Peyer's patch (tissue), 4 donors: ENCODE measurements around the gene TM2D3. TPM values are rescaled to one million over a fixed set of nuclear protein-coding genes. Genes with fewer than 3 reads are reported as not detected.

Source experiments
- DNase-seq, 3 donors: peaks; one replicate each; pipeline ENCODE4 v3.0.0-alpha.2; 2017 to 2019
- H3K27ac ChIP-seq, 4 donors: fragments of 200-600 bp; sonication (generic); one replicate each; pipeline ENCODE4 v1.5.1; 2016 to 2019
- H3K27me3 ChIP-seq, 2 donors: fragments of 200-600 bp; sonication (generic); one replicate each; pipeline ENCODE4 v1.5.1; 2019
- H3K36me3 ChIP-seq, 3 donors: fragments of 200-600 bp; sonication (generic); one replicate each; pipeline ENCODE4 v1.5.1; 2016 to 2019
- H3K4me1 ChIP-seq, 4 donors: fragments of 200-600 bp; sonication (generic); one replicate each; pipeline ENCODE4 v1.5.1; 2016 to 2019
- H3K4me3 ChIP-seq, 4 donors: fragments of 200-600 bp; sonication (generic); 1 replicate in 3 of 4; 2 replicates in 1 of 4; pipeline ENCODE4 v1.5.1; 2016 to 2019; ENCODE audit warnings: mild to moderate bottlenecking in 1 of 4
- H3K9me3 ChIP-seq, 4 donors: fragments of 200-600 bp; sonication (generic); one replicate each; pipeline ENCODE4 v1.5.1; 2016 to 2019; ENCODE audit warnings: mild to moderate bottlenecking in 1 of 4
- POLR2A ChIP-seq, 2 donors: fragments of 450-650 bp; IDR thresholded peaks; one replicate each; pipeline ENCODE4 v1.5.1; 2017; ENCODE audit warnings: antibody characterized with exemption in 2 of 2, mild to moderate bottlenecking in 2 of 2, moderate library complexity in 2 of 2
- small RNA-seq, 2 donors: library from RNA; depleted of rRNA; stranded (forward); fragments of <200 nt; gene quantifications; one replicate each; pipeline ENCODE3, GENCODE V24; 2016
- total RNA-seq, 4 donors: library from RNA; depleted of rRNA; stranded (reverse); fragments of >200 nt; gene quantifications; one replicate each; pipeline ENCODE4 v1.1.0, GENCODE V29; 2016
- TF ChIP-seq, protein P1 (sequence below), 6 experiments: fragments of 450-650 bp in 4 of 6; fragments of 200-600 bp in 2 of 6; sonication (generic) in 1 of 6; IDR thresholded peaks; one replicate each; pipeline ENCODE4 v1.5.1; 2017 to 2019; ENCODE audit warnings: antibody characterized with exemption in 6 of 6, mild to moderate bottlenecking in 3 of 6, moderate library complexity in 1 of 6

TM2D3 gene
- total RNA-seq, 4 donors from 2014 or later: 20.8 to 99.9 (median 28.5) TPM

GRCh38 chr15:101602801-101603200 is 49.4 kb downstream of the TM2D3 start:
- H3K9me3 ChIP-seq: no peaks in the 10 kb centered on the region
- H3K36me3 ChIP-seq: no peaks in the 10 kb centered on the region
- no peak for TF ChIP-seq POLR2A (IDR thresholded peaks at IDR 0.05)
- TF ChIP-seq, protein P1, sequence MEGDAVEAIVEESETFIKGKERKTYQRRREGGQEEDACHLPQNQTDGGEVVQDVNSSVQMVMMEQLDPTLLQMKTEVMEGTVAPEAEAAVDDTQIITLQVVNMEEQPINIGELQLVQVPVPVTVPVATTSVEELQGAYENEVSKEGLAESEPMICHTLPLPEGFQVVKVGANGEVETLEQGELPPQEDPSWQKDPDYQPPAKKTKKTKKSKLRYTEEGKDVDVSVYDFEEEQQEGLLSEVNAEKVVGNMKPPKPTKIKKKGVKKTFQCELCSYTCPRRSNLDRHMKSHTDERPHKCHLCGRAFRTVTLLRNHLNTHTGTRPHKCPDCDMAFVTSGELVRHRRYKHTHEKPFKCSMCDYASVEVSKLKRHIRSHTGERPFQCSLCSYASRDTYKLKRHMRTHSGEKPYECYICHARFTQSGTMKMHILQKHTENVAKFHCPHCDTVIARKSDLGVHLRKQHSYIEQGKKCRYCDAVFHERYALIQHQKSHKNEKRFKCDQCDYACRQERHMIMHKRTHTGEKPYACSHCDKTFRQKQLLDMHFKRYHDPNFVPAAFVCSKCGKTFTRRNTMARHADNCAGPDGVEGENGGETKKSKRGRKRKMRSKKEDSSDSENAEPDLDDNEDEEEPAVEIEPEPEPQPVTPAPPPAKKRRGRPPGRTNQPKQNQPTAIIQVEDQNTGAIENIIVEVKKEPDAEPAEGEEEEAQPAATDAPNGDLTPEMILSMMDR (IDR thresholded peaks at IDR 0.05): no peak
- no peaks in the 10 kb centered on the region for H3K4me1 ChIP-seq
- DNase-seq: no peak
- H3K27ac ChIP-seq: no peak overlapping the region
- H3K27me3 ChIP-seq: no peaks in the 10 kb centered on the region
- no peak overlapping the region for H3K4me3 ChIP-seq

DNA sequence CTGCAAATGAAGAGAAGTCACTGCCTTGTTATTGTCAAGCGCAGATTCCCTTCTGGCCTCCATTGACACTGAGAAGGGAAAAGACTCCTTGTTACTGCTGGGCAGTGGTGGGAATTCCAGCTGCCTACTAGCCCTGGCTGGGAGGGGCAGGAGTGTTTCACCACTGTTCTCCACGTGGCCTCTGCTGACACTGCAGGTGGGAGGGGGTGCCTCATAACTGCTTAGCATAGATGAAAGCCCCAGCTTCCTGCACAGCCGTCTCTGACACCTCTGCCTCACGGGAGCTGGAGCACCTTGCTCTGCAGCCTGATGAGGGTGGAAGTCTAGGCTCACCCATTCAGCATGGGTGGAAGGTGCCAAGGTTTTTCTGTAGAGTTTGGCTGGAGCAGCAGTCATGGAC is 52.1 kb downstream of the TM2D3 start:
- TF ChIP-seq, protein P1 (IDR thresholded peaks at IDR 0.05): no peak
- no peak for TF ChIP-seq POLR2A (IDR thresholded peaks at IDR 0.05)
- Histone ChIP-seq H3K4me1 (no peaks in the 10 kb centered on the region), H3K4me3 (no peak overlapping the region), H3K9me3 (no peaks in the 10 kb centered on the region), H3K27me3 (no peaks in the 10 kb centered on the region), H3K36me3 (no peaks in the 10 kb centered on the region), H3K27ac (no peak overlapping the region)
- DNase-seq: no peak

DNA sequence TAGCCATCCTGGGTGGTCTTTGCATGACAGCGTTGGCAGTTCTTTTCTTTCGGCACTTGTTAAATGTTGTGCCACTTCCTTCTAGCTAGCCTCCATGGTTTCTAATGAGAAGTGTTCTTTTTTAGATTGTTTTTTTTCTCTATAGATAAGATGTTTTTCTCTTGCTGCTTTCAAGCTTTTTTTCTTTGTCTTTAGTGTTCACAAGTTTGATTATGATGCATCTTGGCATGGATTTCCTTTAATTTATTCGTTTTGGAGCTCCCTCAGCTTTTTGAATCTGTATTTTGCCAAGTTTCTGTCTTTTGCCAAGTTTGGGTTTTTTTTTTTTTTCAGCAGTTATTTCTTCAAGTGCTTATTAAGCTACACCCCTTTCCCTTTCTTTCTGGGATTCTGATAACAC is 53.1 kb downstream of the TM2D3 start:
- Histone ChIP-seq H3K4me3 (no peak overlapping the region), H3K27ac (no peak overlapping the region), H3K27me3 (no peaks in the 10 kb centered on the region), H3K9me3 (no peaks in the 10 kb centered on the region), H3K36me3 (no peaks in the 10 kb centered on the region), H3K4me1 (no peaks in the 10 kb centered on the region)
- DNase-seq: no peak
- TF ChIP-seq, protein P1 (IDR thresholded peaks at IDR 0.05): no peak
- TF ChIP-seq POLR2A (IDR thresholded peaks at IDR 0.05): no peak

DNA sequence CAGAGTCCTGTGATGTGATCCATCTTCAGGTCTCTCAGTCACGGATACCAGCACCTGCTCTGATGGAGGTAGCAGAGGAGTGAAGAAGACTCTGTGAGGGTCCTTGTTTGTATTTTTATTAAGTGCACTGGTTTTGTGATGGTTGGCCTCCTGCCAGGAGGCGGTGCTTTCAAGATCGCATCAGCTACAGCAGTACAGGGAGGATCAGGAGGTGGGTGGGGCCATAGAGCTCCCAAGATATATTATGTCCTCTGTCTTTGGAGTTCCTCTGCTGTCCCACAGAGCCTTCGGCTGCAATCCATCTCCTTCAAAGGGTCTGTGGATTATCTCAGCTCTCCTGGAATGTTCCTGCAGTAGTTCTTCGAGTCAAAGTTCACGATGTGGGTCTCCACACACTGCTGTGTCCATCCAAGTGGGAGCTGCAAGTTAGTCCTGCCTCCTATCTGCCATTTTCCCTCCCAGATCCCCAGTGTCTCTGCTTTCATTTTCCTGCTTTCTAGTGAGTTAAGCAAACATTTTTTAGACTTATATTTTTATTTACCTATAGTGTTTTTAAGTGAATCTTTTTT is 54.7 kb downstream of the TM2D3 start:
- TF ChIP-seq, protein P1 (IDR thresholded peaks at IDR 0.05): no peak
- TF ChIP-seq POLR2A (IDR thresholded peaks at IDR 0.05): no peak
- no peak for DNase-seq
- H3K36me3 ChIP-seq: no peaks in the 10 kb centered on the region
- H3K4me1 ChIP-seq: no peaks in the 10 kb centered on the region
- H3K27me3 ChIP-seq: no peaks in the 10 kb centered on the region
- H3K27ac ChIP-seq: no peak overlapping the region
- H3K4me3 ChIP-seq: no peak overlapping the region
- no peaks in the 10 kb centered on the region for H3K9me3 ChIP-seq

GRCh38 chr15:101596633-101597032 is 55.5 kb downstream of the TM2D3 start:
- no peak overlapping the region for H3K4me3 ChIP-seq
- no peak for DNase-seq
- H3K4me1 ChIP-seq: no peaks in the 10 kb centered on the region
- H3K36me3 ChIP-seq: no peaks in the 10 kb centered on the region
- TF ChIP-seq, protein P1 (IDR thresholded peaks at IDR 0.05): no peak
- no peak for TF ChIP-seq POLR2A (IDR thresholded peaks at IDR 0.05)
- H3K27ac ChIP-seq: no peak overlapping the region
- H3K9me3 ChIP-seq: no peaks in the 10 kb centered on the region
- H3K27me3 ChIP-seq: no peaks in the 10 kb centered on the region

Small RNA genes lying within 50 kb of the gene (small RNA-seq; reads per million reads assigned to genes)
- gene RNU6-807P: 0 reads per million in 2 donors

Other genes with a start within 250 kb of the TM2D3 start
- gene PCSK6, start 162.7 kb downstream of the TM2D3 start, total RNA-seq: 10 to 100 TPM; 10.6 to 98.2 (median 12.8) TPM
- 10 to 100 TPM in 3 of 4 donors, 1 to 10 TPM in 1; 7.7 to 36.3 (median 19.9) TPM for gene TARS3, start 72.1 kb upstream of the TM2D3 start, total RNA-seq
- gene OR4F6, start 151.1 kb upstream of the TM2D3 start, total RNA-seq: not detected
- gene OR4F15, start 159.8 kb upstream of the TM2D3 start, total RNA-seq: not detected